ENCODE data around the gene ZBTB43. TPM values are rescaled to one million over a fixed set of nuclear protein-coding genes. Genes with fewer than 3 reads are reported as not detected.

ZBTB43 gene
- total and polyA plus RNA-seq, 2 experiments from 2014 or later, result 9.7 to 11.8 TPM

DNA sequence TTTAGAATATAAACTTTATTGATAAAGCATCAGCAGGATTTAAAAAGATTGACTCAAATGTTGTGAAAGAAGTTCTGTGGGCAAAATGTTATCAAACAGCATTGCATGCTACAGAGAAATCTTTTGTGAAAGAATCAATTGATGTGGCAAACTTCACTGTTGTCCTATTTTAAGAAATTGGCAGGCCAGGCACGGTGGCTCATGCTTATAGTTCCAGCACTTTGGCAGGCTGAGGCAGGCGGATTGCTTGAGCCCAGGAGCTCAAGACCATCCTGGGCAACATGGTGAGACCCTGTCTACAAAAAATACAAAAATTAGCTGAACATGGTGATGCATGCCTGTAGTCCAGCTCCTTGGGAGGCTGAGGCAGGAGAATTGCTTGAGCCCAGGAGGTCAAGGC, 17.4 kb downstream of the ZBTB43 start (continued):
- TF ChIP-seq, protein P1, sequence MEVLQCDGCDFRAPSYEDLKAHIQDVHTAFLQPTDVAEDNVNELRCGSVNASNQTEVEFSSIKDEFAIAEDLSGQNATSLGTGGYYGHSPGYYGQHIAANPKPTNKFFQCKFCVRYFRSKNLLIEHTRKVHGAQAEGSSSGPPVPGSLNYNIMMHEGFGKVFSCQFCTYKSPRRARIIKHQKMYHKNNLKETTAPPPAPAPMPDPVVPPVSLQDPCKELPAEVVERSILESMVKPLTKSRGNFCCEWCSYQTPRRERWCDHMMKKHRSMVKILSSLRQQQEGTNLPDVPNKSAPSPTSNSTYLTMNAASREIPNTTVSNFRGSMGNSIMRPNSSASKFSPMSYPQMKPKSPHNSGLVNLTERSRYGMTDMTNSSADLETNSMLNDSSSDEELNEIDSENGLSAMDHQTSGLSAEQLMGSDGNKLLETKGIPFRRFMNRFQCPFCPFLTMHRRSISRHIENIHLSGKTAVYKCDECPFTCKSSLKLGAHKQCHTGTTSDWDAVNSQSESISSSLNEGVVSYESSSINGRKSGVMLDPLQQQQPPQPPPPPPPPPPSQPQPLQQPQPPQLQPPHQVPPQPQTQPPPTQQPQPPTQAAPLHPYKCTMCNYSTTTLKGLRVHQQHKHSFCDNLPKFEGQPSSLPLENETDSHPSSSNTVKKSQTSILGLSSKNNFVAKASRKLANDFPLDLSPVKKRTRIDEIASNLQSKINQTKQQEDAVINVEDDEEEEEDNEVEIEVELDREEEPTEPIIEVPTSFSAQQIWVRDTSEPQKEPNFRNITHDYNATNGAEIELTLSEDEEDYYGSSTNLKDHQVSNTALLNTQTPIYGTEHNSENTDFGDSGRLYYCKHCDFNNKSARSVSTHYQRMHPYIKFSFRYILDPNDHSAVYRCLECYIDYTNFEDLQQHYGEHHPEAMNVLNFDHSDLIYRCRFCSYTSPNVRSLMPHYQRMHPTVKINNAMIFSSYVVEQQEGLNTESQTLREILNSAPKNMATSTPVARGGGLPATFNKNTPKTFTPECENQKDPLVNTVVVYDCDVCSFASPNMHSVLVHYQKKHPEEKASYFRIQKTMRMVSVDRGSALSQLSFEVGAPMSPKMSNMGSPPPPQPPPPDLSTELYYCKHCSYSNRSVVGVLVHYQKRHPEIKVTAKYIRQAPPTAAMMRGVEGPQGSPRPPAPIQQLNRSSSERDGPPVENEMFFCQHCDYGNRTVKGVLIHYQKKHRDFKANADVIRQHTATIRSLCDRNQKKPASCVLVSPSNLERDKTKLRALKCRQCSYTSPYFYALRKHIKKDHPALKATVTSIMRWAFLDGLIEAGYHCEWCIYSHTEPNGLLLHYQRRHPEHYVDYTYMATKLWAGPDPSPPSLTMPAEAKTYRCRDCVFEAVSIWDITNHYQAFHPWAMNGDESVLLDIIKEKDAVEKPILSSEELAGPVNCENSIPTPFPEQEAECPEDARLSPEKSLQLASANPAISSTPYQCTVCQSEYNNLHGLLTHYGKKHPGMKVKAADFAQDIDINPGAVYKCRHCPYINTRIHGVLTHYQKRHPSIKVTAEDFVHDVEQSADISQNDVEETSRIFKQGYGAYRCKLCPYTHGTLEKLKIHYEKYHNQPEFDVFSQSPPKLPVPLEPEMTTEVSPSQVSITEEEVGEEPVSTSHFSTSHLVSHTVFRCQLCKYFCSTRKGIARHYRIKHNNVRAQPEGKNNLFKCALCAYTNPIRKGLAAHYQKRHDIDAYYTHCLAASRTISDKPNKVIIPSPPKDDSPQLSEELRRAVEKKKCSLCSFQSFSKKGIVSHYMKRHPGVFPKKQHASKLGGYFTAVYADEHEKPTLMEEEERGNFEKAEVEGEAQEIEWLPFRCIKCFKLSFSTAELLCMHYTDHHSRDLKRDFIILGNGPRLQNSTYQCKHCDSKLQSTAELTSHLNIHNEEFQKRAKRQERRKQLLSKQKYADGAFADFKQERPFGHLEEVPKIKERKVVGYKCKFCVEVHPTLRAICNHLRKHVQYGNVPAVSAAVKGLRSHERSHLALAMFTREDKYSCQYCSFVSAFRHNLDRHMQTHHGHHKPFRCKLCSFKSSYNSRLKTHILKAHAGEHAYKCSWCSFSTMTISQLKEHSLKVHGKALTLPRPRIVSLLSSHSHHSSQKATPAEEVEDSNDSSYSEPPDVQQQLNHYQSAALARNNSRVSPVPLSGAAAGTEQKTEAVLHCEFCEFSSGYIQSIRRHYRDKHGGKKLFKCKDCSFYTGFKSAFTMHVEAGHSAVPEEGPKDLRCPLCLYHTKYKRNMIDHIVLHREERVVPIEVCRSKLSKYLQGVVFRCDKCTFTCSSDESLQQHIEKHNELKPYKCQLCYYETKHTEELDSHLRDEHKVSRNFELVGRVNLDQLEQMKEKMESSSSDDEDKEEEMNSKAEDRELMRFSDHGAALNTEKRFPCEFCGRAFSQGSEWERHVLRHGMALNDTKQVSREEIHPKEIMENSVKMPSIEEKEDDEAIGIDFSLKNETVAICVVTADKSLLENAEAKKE (CRISPR knock-in tag; IDR thresholded peaks at IDR 0.05), result no peak
- no peak for TF ChIP-seq EZH2phosphoT487 (IDR thresholded peaks at IDR 0.05; ENCODE audit: unreplicated experiment)
- no peak for TF ChIP-seq POLR2AphosphoS5 (IDR thresholded peaks at IDR 0.05; ENCODE audit: low read depth)
- TF ChIP-seq ZNF331 (CRISPR knock-in tag; IDR thresholded peaks at IDR 0.05; ENCODE audit: low read depth), result no peak
- TF ChIP-seq STAT1 (IDR thresholded peaks at IDR 0.05; ENCODE audit: unreplicated experiment), result no peak

GRCh38 chr9:126822873-126823272, 18.0 kb downstream of the ZBTB43 start:
- Histone ChIP-seq H3K79me2 (replicated peaks; ENCODE audit: insufficient read depth) (peaks cover 52% of the 10 kb centered on the region), H2AFZ (no peak overlapping the region), H3K4me3 (no peak overlapping the region), H3K4me1 (ENCODE audit: insufficient read depth) (no peaks in the 10 kb centered on the region), H3K27me3 (ENCODE audit: insufficient read depth) (no peaks in the 10 kb centered on the region), H3F3A (replicated peaks; ENCODE audit: low read depth) (no peaks in the 10 kb centered on the region), H3K27ac (ENCODE audit: low read depth) (no peak overlapping the region), H3K9me2 (ENCODE audit: insufficient read depth) (no peaks in the 10 kb centered on the region; the same call in 1 of the 2 replicates), H3K4me2 (no peak overlapping the region), H4K20me1 (replicated peaks; ENCODE audit: insufficient read depth) (peaks cover 5% of the 10 kb centered on the region), H3K36me3 (ENCODE audit: insufficient read depth) (no peaks in the 10 kb centered on the region; the same call in 1 of the 2 replicates)
- no peak overlapping the region for H3K27ac Mint-ChIP-seq
- no peaks in the 10 kb centered on the region for H3K27me3 Mint-ChIP-seq (ENCODE audit: insufficient read depth, low read depth, poor library complexity)
- H3K4me3 Mint-ChIP-seq, result no peak overlapping the region
- peaks cover 37% of the 10 kb centered on the region for H3K36me3 Mint-ChIP-seq (ENCODE audit: low read depth)
- H3K4me1 Mint-ChIP-seq, result no peaks in the 10 kb centered on the region
- H3K9me3 Mint-ChIP-seq, result peaks cover 20% of the 10 kb centered on the region
- DNase-seq (ENCODE audit: low spot score), result no peak
- no peak for ATAC-seq
- TF ChIP-seq JUNB (IDR thresholded peaks at IDR 0.05; ENCODE audit: unreplicated experiment), result no peak
- TF ChIP-seq, protein P1 (CRISPR knock-in tag; IDR thresholded peaks at IDR 0.05), result no peak
- TF ChIP-seq NANOG (IDR thresholded peaks at IDR 0.05; ENCODE audit: borderline replicate concordance), result no peak
- TF ChIP-seq EZH2 (IDR thresholded peaks at IDR 0.05; ENCODE audit: low read depth, unreplicated experiment), result no peak
- TF ChIP-seq, protein P2, sequence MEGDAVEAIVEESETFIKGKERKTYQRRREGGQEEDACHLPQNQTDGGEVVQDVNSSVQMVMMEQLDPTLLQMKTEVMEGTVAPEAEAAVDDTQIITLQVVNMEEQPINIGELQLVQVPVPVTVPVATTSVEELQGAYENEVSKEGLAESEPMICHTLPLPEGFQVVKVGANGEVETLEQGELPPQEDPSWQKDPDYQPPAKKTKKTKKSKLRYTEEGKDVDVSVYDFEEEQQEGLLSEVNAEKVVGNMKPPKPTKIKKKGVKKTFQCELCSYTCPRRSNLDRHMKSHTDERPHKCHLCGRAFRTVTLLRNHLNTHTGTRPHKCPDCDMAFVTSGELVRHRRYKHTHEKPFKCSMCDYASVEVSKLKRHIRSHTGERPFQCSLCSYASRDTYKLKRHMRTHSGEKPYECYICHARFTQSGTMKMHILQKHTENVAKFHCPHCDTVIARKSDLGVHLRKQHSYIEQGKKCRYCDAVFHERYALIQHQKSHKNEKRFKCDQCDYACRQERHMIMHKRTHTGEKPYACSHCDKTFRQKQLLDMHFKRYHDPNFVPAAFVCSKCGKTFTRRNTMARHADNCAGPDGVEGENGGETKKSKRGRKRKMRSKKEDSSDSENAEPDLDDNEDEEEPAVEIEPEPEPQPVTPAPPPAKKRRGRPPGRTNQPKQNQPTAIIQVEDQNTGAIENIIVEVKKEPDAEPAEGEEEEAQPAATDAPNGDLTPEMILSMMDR (conservative IDR thresholded peaks at IDR 0.05; ENCODE audit: low read depth in 2 of 2), result no peak
- TF ChIP-seq STAT1 (IDR thresholded peaks at IDR 0.05; ENCODE audit: unreplicated experiment), result no peak

Data from GM23338 (cell line).